Activated naive CD4-positive, alpha-beta T cell treated with anti-CD3 and anti-CD28 coated beads for 36 hours (primary cell): ENCODE data around the gene HAP1. TPM values are rescaled to one million over a fixed set of nuclear protein-coding genes. Genes with fewer than 3 reads are reported as not detected.

ENCODE experiments used
- CTCF ChIA-PET: fragments of 350-600 bp; sonication (Branson Sonifier 250); formaldehyde crosslinking; loops from one replicate; lab custom pipeline; 2021; ENCODE audit warnings: antibody characterized with exemption; lab: Charles Lee
- DNase-seq: peaks from one replicate; pipeline ENCODE4 v3.0.0-alpha.2; 2020
- H3K27ac Mint-ChIP-seq: one replicate; pipeline ENCODE4 v1.8.0; 2021; ENCODE audit warnings: mild to moderate bottlenecking, mixed read lengths
- H3K27me3 Mint-ChIP-seq: one replicate; pipeline ENCODE4 v1.8.0; 2021; ENCODE audit warnings: low read depth, mixed read lengths
- H3K36me3 Mint-ChIP-seq: one replicate; pipeline ENCODE4 v1.8.0; 2021; ENCODE audit warnings: low read depth, mixed read lengths
- H3K4me1 Mint-ChIP-seq: one replicate; pipeline ENCODE4 v1.8.0; 2021; ENCODE audit warnings: low read depth, mixed read lengths
- H3K4me3 Mint-ChIP-seq: one replicate; pipeline ENCODE4 v1.8.0; 2021; ENCODE audit warnings: mild to moderate bottlenecking, moderate library complexity, mixed read lengths
- H3K9me3 Mint-ChIP-seq: one replicate; pipeline ENCODE4 v1.8.0; 2021; ENCODE audit warnings: mixed read lengths
- intact Hi-C: fragments of 100-400 bp; cut with micrococcal nuclease; formaldehyde crosslinking; loops from one replicate; pipeline ENCODE4 v1.15.1; 2023
- total RNA-seq, 2 experiments: library from RNA; stranded (reverse); gene quantifications; one replicate each; pipeline ENCODE4 v1.2.3, GENCODE V29; 2021

The HAP1 gene
- total RNA-seq, 2 experiments from 2014 or later: not detected

DNA sequence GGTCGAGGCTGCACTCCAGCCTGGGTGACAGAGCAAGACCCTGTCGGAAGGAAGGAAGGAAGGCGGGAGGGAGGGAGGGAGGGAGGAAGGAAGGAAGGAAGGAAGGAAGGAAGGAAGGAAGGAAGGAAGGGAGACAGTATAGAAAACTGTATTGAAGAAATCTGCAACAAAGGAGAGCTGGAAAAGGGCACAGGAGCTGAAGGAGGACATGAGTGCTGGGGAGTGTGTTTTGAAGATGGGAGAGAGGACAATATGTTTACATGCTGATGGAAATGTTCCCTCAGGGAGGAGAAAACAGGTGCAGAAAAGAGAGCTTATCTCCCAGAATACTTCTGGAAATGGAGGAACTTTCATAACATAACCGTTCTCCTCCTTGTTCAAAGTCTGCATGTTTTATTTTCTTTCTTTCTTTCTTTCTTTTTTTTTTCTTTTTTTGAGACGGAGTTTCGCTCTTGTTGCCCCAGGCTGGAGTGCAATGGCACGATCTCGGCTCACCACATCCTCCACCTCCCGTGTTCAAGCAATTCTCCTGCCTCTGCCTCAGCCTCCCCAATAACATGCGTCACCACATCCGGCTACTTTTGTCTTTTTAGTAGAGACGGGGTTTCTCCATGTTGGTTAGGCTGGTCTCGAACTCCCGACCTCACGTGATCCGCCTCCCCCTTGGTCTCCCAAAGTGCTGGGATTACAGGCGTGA is 2.7 kb upstream of the HAP1 start:
- H3K4me3 Mint-ChIP-seq: no peak overlapping the region
- H3K27ac Mint-ChIP-seq: no peak overlapping the region
- intact Hi-C loops: loop anchor here (5.0 to 10.0 kb wide), 2 partner anchors 128 to 150 kb away; partner anchors contain the start of gene KLHL11
- H3K9me3 Mint-ChIP-seq: no peaks in the 10 kb centered on the region
- CTCF ChIA-PET: interaction anchor here (0.6 to 2.6 kb wide), 14 partner anchors 9 to 221 kb away, joined by 3 to 33 read pairs (median 3); partner anchors contain the start of genes JUP and P3H4
- H3K27me3 Mint-ChIP-seq: peaks cover 38% of the 10 kb centered on the region
- no peak for DNase-seq
- no peaks in the 10 kb centered on the region for H3K36me3 Mint-ChIP-seq
- peaks cover 3% of the 10 kb centered on the region for H3K4me1 Mint-ChIP-seq

DNA sequence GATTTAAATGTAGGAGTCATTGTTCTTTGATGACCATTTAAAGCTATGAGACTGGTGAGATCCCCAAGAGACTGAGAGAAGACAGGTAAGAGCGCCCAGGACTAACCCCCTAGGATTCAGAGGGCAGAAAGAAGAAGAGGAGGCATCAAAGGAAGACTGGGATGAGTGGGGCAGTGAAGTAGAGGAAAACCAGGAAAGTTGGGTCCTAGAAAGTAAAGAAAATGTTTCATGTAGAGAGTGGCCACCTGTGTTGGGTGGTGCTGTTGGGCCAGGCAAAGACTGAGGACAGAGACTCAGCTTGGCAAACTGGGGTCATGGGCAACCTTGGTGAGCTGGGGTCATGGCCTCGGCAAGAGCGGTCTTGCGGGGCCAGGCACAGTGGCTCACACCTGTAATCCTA is 1.3 kb upstream of the HAP1 start:
- Mint-ChIP-seq H3K36me3 (no peaks in the 10 kb centered on the region), H3K27me3 (peaks cover 49% of the 10 kb centered on the region), H3K4me1 (peaks cover 3% of the 10 kb centered on the region), H3K9me3 (no peaks in the 10 kb centered on the region), H3K4me3 (no peak overlapping the region), H3K27ac (no peak overlapping the region)
- no peak for DNase-seq
- intact Hi-C loops: loop anchor here (5.0 to 10.0 kb wide), 2 partner anchors 129 to 152 kb away; partner anchors contain the start of gene KLHL11
- CTCF ChIA-PET: interaction anchor here (0.8 to 2.6 kb wide), 4 partner anchors 16 to 66 kb away, joined by 3 to 33 read pairs (median 3); no protein-coding TSS in a partner anchor

DNA sequence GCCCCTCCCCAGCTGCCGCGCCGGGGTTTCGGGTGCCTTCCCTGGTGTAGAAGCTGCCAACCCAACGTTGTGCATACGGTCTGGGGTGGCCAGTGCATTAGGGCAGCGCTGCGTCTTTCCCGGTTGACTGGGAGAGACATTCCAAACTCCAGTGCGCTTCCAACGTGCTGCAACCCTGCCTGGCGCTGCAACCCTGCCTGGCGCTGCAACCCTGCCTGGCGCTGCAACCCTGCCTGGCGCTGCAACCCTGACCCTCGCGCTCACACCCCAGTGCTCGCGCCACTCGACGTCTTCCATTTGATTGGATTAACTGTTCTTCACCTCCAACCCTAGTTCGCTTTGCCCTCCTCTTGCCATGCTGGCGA is 488 bp upstream of the HAP1 start:
- Mint-ChIP-seq H3K4me3 (no peak overlapping the region), H3K36me3 (no peaks in the 10 kb centered on the region), H3K9me3 (no peaks in the 10 kb centered on the region), H3K4me1 (peaks cover 3% of the 10 kb centered on the region), H3K27me3 (peaks cover 49% of the 10 kb centered on the region), H3K27ac (no peak overlapping the region)
- intact Hi-C loops: loop anchor here (5.0 to 10.0 kb wide), 2 partner anchors 130 to 152 kb away; partner anchors contain the start of gene KLHL11
- CTCF ChIA-PET: interaction anchor here (0.8 kb wide), 1 partner anchor 67 kb away, joined by 3 read pairs; no protein-coding TSS in a partner anchor
- no peak for DNase-seq

DNA sequence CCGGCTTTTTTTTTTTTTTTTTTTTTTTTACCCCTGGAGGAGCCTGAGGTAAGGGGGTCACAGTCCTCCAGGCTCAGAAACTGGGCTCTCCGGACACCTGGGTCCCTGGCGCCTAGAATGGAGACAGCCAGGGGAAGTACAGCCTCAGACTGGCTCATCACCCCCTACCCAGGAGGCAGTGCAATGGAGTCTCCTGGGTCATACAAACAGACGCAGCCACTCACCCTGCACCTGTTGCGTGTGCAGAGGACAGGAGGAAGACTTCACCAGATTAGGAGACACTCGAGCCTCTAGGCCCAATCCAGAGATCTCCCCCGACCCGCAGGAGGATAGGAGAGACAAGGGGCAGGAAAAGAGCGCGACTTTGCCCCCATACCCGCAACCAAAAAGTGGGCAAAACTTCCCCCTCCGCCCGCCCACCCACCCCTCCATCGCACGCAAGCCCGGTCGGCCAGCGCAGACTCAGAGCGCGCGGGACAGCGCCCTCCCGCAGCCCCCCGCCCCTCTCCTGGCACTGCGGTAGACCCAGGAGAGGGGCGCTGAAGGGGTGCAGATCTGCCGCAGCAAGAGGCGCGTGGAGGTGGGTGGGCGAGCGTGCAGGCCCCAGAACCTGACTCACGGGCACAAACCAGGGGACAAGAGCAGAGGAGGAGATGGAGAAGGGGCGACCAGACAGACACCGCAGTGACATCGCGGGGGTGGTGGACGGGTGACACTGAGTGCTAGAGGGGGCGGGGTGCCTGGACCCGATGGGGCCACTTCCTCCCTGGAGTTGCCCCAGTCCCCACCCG is 900 bp downstream of the HAP1 start:
- Mint-ChIP-seq H3K36me3 (no peaks in the 10 kb centered on the region), H3K9me3 (no peaks in the 10 kb centered on the region), H3K27me3 (peaks cover 49% of the 10 kb centered on the region), H3K4me1 (peaks cover 3% of the 10 kb centered on the region), H3K27ac (no peak overlapping the region), H3K4me3 (no peak overlapping the region)
- intact Hi-C loops: loop anchor here (10.0 kb wide), 1 partner anchor 131 kb away; the partner anchor contains the start of gene KLHL11
- CTCF ChIA-PET: interaction anchor here (0.7 to 3.0 kb wide), 2 partner anchors 68 to 73 kb away, joined by 3 to 13 read pairs; no protein-coding TSS in a partner anchor
- DNase-seq: no peak

DNA sequence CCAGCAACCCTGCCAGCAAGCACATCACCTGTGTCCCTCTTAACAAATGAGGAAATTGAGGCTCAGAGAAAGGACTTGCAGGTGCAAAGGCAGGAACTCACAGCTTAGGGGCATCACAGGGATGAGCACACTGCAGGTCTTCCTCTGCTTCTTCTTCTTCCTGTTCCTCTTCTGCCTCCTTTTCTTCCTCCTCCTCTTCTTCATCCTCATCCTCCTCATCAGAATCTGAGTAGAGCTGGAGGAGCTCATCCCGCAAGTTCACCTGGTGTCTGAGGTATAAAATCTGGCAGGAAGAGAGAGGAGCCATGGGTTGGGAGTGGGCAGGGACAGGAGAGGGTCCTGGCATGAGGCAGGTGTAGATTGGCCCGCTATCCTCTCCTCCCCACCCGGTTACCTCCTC is 2.6 kb downstream of the HAP1 start:
- Mint-ChIP-seq H3K9me3 (no peaks in the 10 kb centered on the region), H3K27ac (no peak overlapping the region), H3K36me3 (no peaks in the 10 kb centered on the region), H3K4me1 (peaks cover 3% of the 10 kb centered on the region), H3K4me3 (no peak overlapping the region), H3K27me3 (peaks cover 41% of the 10 kb centered on the region)
- intact Hi-C loops: loop anchor here (10.0 kb wide), 1 partner anchor 133 kb away; the partner anchor contains the start of gene KLHL11
- CTCF ChIA-PET: interaction anchor here (0.5 to 3.0 kb wide), 3 partner anchors 70 to 138 kb away, joined by 3 to 13 read pairs (median 4); no protein-coding TSS in a partner anchor
- no peak for DNase-seq

DNA sequence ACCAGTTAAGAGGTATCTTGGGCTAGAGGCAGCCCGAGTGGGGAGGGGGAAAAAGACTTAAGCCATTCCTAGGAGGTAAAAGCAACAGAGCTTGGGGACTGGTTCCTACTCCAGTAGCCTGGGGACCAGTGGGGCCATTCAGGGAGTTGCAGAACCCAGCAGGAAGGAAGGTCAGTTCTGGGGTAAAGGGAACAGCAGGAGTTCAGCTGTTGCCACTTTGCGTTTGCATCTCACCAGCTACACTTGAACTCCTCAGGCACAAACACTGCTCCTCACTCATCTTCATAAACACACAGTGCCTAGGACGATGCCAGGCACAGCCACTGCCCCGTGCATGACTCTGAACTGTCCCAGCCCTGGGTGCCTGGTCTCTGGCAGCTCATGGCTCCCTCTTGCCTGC is 4.0 kb downstream of the HAP1 start:
- intact Hi-C loops: loop anchor here (10.0 kb wide), 1 partner anchor 134 kb away; the partner anchor contains the start of gene KLHL11
- Mint-ChIP-seq H3K4me1 (peaks cover 3% of the 10 kb centered on the region), H3K9me3 (no peaks in the 10 kb centered on the region), H3K4me3 (no peak overlapping the region), H3K36me3 (no peaks in the 10 kb centered on the region), H3K27ac (no peak overlapping the region), H3K27me3 (peaks cover 30% of the 10 kb centered on the region)
- no peak for DNase-seq
- CTCF ChIA-PET: interaction anchor here (1.0 to 3.0 kb wide), 2 partner anchors 56 to 71 kb away, joined by 4 to 13 read pairs; partner anchors contain the start of gene JUP

DNA sequence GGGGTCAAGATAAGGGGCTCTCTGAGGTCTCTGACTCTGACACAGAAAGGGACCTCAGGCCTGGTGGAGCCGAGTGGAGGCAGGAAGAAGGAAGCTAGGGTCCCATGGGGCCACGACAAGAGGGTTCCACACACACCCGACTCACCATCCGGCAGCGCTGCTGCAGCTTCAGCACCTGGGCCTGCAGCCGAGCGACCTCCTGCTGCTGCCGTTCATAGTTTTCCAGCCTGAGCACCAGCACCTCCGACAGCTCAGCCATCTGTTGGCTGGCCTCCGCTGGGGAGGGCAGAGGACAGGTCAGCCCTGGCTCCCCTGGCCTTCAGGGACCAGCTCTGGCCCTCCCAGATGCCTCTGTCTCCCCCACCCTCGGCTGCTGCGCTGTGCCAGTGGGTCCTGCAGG is 6.4 kb downstream of the HAP1 start:
- Mint-ChIP-seq H3K27ac (no peak overlapping the region), H3K27me3 (peaks cover 18% of the 10 kb centered on the region), H3K36me3 (no peaks in the 10 kb centered on the region), H3K4me3 (no peak overlapping the region), H3K9me3 (no peaks in the 10 kb centered on the region), H3K4me1 (peaks cover 2% of the 10 kb centered on the region)
- DNase-seq: no peak
- intact Hi-C loops: no loop called here
- CTCF ChIA-PET: interaction anchor here (1.1 kb wide), 1 partner anchor 10 kb away, joined by 3 read pairs; no protein-coding TSS in a partner anchor

DNA sequence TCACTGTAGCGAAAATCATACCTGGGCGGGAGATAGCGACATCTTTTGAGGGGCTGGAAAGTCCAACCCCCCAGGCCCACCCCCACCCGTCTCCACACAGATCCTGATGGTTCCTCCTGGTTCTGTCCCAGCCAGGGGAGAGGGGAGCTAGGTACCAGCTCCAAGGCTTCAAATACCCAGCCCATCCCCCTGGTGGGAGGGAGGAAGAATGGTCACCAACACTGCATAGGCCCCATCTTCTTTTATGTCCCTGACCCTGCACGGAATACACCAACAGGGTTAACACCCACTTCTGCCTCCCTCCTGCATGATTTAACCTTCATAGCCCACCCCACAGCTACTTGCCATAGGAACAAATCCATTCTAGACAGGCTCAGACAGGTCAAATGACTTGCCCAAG is 9.3 kb downstream of the HAP1 start:
- H3K27ac Mint-ChIP-seq: no peak overlapping the region
- CTCF ChIA-PET: interaction anchor here (0.7 to 1.2 kb wide), 3 partner anchors 29 to 86 kb away, joined by 3 read pairs; partner anchors contain the start of gene P3H4
- H3K27me3 Mint-ChIP-seq: no peaks in the 10 kb centered on the region
- intact Hi-C loops: no loop called here
- H3K4me1 Mint-ChIP-seq: no peaks in the 10 kb centered on the region
- no peaks in the 10 kb centered on the region for H3K36me3 Mint-ChIP-seq
- no peak overlapping the region for H3K4me3 Mint-ChIP-seq
- no peak for DNase-seq
- no peaks in the 10 kb centered on the region for H3K9me3 Mint-ChIP-seq

DNA sequence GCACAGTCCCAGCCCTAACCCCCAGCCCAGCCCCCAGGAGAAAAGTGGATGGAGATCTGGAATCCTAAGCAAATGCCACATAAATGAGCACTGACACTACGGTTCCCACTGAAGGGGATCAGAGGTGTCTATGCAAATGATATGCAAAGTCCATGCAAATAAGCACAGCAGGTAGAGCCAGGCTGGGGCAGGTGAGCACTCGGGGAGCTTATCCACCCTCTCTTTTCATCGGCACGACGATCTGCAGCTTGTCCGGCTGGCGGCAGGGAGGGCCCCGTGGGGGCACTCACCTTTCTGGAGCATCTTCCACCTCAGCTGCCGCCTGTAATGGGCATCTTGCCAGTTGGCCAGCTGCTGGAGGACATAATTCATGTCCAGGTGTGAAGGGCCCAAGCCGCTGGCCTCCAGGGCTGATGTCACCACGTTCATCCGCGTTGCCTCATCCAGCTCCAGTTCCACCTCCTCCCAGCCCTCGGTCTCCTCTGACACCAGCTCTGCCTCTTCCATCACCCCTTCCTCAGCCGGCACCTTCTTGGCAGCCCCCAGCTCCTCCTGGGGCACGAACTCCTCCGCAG is 9.9 kb downstream of the HAP1 start:
- H3K4me3 Mint-ChIP-seq: no peak overlapping the region
- CTCF ChIA-PET: interaction anchor here (0.7 to 1.8 kb wide), 3 partner anchors 28 to 87 kb away, joined by 3 to 5 read pairs (median 3); partner anchors contain the start of gene P3H4
- H3K27ac Mint-ChIP-seq: no peak overlapping the region
- H3K27me3 Mint-ChIP-seq: no peaks in the 10 kb centered on the region
- intact Hi-C loops: no loop called here
- no peaks in the 10 kb centered on the region for H3K36me3 Mint-ChIP-seq
- no peaks in the 10 kb centered on the region for H3K9me3 Mint-ChIP-seq
- DNase-seq: no peak
- no peaks in the 10 kb centered on the region for H3K4me1 Mint-ChIP-seq

DNA sequence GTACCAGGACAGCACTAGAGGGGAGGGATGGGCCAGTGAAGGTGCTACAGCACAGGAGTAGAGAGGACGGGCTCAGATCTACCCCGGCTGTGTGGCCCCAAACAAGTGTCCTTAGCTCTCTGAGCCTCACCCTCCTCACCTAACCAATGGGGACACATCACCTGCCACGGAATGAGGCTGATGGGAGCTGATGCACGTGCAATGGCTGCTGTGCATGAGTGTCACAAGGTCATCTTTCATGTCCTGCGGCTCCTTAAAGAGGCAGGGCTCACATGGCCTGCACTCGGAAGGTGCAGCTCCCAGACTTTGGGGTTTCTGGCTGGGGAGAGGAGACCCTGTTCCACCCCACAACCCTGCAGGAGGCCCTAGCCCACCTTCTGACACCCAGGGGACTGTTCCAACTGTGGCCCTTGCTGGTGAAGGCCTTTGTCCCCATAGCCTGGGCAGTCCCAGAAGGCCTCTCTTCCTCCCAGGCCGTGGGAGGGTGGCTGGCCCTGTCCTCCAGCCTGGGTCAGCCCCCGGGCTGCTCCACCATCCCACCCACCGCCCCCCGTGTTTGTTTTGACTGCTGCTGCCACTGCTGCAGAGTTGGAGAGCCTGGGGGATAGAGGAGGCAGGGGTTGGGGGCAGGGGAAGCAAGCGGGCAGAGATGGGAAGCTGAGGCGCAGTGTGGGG is 10.5 kb downstream of the HAP1 start:
- Mint-ChIP-seq H3K27ac (no peak overlapping the region), H3K4me1 (no peaks in the 10 kb centered on the region), H3K36me3 (no peaks in the 10 kb centered on the region), H3K27me3 (no peaks in the 10 kb centered on the region), H3K4me3 (no peak overlapping the region), H3K9me3 (no peaks in the 10 kb centered on the region)
- DNase-seq: no peak
- intact Hi-C loops: no loop called here
- CTCF ChIA-PET: interaction anchor here (1.8 kb wide), 1 partner anchor 28 kb away, joined by 5 read pairs; no protein-coding TSS in a partner anchor

DNA sequence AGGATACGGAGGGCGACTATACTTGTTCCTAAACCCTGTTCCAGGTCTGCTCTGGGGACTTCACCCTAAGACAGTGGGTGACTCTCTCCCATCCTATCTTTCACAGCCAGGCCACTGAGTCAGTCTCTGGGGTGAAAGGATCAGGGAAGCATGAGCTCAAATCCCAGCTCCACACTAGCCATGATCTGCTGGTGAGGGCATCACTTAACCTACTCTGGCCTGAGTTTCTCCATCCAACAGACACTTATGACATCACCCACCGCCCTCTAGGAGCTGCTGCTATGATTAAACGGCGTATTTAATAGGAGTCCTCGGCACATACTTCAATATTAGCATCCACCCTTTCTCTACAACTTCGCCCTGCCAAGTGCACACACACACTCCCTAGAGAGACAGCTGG is 12.2 kb downstream of the HAP1 start:
- no peak for DNase-seq
- Mint-ChIP-seq H3K4me3 (no peak overlapping the region), H3K9me3 (no peaks in the 10 kb centered on the region), H3K36me3 (no peaks in the 10 kb centered on the region), H3K27me3 (no peaks in the 10 kb centered on the region), H3K27ac (no peak overlapping the region), H3K4me1 (peaks cover 4% of the 10 kb centered on the region)
- intact Hi-C loops: no loop called here
- CTCF ChIA-PET: interaction anchor here (0.9 kb wide), 1 partner anchor 15 kb away, joined by 3 read pairs; no protein-coding TSS in a partner anchor
